Glutamatergic neuron (in vitro differentiated cells): Measurements from ENCODE around the gene CPB2. TPM values are rescaled to one million over a fixed set of nuclear protein-coding genes. Genes with fewer than 3 reads are reported as not detected.
A peak's percentile ranks its signal among the peaks of the same experiment; 100 is the strongest.

Source experiments
- DNase-seq: peaks from one replicate; pipeline ENCODE4 v3.0.0; 2022
- H3K27ac Mint-ChIP-seq: one replicate; pipeline ENCODE4 v1.8.0; 2020; ENCODE audit warnings: mild to moderate bottlenecking, mixed read lengths, inconsistent platforms; ENCODE audit not compliant: unreplicated experiment
- H3K27me3 Mint-ChIP-seq: one replicate; pipeline ENCODE4 v1.8.0; 2020; ENCODE audit warnings: mild to moderate bottlenecking, moderate library complexity, mixed read lengths, inconsistent platforms; ENCODE audit not compliant: unreplicated experiment
- H3K36me3 Mint-ChIP-seq: one replicate; pipeline ENCODE4 v1.8.0; 2020; ENCODE audit warnings: mild to moderate bottlenecking, mixed read lengths, inconsistent platforms; ENCODE audit not compliant: unreplicated experiment
- H3K4me1 Mint-ChIP-seq: one replicate; pipeline ENCODE4 v1.8.0; 2020; ENCODE audit warnings: mild to moderate bottlenecking, low read depth, mixed read lengths, inconsistent platforms; ENCODE audit not compliant: unreplicated experiment
- H3K4me3 Mint-ChIP-seq: one replicate; pipeline ENCODE4 v1.8.0; 2020; ENCODE audit warnings: mild to moderate bottlenecking, mixed read lengths, inconsistent platforms; ENCODE audit not compliant: unreplicated experiment
- H3K9me3 Mint-ChIP-seq: one replicate; pipeline ENCODE4 v1.8.0; 2020; ENCODE audit warnings: mild to moderate bottlenecking, moderate library complexity, mixed read lengths, inconsistent platforms; ENCODE audit not compliant: unreplicated experiment
- total RNA-seq: library from RNA; stranded (reverse); fragmentation: NEBNext Ultra II Directional; extraction: Animal tissue kit (Norgen Biotek cat#: 25700); gene quantifications from one replicate; pipeline ENCODE4 v1.2.1, GENCODE V29; 2021; ENCODE audit not compliant: unreplicated experiment
- TF ChIP-seq, protein P1 (sequence below): fragments of 200-600 bp; sonication (generic); IDR thresholded peaks from one replicate; pipeline ENCODE4 v1.5.0; 2021; ENCODE audit not compliant: partially characterized antibody, unreplicated experiment

CPB2 gene
- total RNA-seq, 1 donor from 2014 or later = not detected

DNA sequence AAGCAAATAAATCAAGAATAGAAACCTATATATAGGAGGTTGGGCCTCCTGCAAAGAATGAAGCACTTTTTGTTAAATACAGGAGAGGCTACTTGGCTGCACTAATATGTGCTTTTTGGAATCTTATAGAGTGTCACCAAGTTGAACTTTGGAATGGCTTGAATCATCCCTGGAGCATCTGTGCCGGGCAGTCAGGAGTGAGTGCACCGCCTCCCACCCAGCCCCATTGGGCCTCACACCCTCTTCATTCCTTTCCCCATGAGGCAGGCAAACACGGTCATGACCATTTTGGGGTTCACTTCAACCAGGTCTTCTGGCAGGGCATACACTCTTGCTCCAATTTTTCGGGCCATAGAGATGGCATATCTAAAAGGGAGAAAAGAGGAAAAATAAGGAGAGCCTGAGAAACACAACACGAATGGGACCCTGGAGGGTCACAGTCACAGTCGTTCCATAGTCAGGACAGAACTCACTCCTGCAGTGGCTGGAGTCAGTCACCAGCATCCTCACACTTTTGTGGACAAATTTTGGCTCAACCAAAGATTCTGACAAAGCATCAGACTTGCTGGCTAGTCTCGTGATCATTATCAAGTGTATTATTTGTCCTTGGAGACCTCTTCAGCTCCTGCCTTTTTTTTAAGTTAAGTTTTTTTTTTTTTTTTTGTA, 22.7 kb upstream of the CPB2 start:
- Mint-ChIP-seq H3K4me1 (no peaks in the 10 kb centered on the region), H3K27ac (no peak overlapping the region), H3K4me3 (no peak overlapping the region), H3K36me3 (no peaks in the 10 kb centered on the region), H3K27me3 (no peaks in the 10 kb centered on the region), H3K9me3 (no peaks in the 10 kb centered on the region)
- no peak for DNase-seq
- TF ChIP-seq, protein P1, sequence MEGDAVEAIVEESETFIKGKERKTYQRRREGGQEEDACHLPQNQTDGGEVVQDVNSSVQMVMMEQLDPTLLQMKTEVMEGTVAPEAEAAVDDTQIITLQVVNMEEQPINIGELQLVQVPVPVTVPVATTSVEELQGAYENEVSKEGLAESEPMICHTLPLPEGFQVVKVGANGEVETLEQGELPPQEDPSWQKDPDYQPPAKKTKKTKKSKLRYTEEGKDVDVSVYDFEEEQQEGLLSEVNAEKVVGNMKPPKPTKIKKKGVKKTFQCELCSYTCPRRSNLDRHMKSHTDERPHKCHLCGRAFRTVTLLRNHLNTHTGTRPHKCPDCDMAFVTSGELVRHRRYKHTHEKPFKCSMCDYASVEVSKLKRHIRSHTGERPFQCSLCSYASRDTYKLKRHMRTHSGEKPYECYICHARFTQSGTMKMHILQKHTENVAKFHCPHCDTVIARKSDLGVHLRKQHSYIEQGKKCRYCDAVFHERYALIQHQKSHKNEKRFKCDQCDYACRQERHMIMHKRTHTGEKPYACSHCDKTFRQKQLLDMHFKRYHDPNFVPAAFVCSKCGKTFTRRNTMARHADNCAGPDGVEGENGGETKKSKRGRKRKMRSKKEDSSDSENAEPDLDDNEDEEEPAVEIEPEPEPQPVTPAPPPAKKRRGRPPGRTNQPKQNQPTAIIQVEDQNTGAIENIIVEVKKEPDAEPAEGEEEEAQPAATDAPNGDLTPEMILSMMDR = no peak

DNA sequence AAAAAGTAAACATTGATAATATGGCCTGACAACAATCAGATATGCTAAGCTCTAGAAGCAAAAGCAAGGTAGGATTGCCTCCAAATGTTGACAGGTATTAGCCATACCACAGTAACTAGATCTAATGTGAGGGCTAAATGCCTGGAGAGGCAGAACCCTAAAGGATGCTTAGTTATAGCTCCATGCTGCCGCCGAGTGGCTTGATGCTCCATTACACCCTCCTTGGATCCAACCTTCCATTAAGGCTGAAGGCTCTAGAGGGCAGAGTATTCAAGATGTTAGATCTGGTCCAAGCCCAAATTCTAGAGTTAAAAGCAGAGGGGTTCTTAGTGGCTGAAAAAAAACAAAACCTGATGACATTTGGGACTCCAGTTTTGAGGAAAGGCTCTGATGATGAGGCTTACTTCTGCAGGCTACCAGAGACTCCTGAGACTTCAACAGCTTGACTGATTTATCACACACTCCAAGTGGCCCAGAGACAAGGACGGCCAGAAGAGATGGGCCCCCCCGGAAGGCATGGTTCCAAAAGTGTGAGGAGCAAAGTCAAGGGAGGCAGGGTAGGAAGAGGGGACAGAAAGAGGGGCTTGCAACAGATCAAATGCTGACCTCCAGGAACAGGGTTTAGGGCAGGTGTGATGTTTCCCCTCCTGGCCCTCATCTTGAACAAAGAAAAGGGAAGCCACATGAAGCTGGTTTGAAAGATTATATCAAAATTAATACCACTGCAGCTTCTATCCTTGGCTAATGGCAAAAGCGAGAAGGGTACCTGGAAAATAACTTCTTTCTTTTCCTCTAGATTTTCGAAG, 21.9 kb upstream of the CPB2 start:
- Mint-ChIP-seq H3K27me3 (no peaks in the 10 kb centered on the region), H3K27ac (no peak overlapping the region), H3K9me3 (no peaks in the 10 kb centered on the region), H3K4me1 (no peaks in the 10 kb centered on the region), H3K4me3 (no peak overlapping the region), H3K36me3 (no peaks in the 10 kb centered on the region)
- DNase-seq = peak; percentile 82
- TF ChIP-seq, protein P1 = peak; percentile 76

DNA sequence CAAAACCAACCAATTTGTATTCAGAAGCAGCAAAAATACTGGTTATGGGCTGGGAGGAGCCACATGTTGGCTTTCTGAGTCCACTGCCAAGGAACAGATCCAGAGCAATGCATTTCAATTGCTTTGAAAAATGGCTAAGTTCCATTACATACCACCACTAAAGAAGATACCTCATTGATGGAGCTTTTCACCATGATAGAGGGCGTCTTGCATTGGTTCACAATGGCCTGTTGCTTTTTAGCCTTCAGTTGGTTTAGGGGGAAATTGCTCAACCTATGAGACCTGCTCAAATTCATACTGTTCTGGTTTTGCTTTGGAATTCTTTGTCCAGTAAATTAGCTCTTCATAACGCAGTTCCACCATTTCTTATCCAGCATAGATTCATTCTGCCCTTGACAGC, 21.2 kb upstream of the CPB2 start:
- H3K27ac Mint-ChIP-seq = no peak overlapping the region
- H3K4me3 Mint-ChIP-seq = no peak overlapping the region
- TF ChIP-seq, protein P1 = no peak
- no peaks in the 10 kb centered on the region for H3K4me1 Mint-ChIP-seq
- no peaks in the 10 kb centered on the region for H3K9me3 Mint-ChIP-seq
- DNase-seq = no peak
- H3K27me3 Mint-ChIP-seq = no peaks in the 10 kb centered on the region
- no peaks in the 10 kb centered on the region for H3K36me3 Mint-ChIP-seq

DNA sequence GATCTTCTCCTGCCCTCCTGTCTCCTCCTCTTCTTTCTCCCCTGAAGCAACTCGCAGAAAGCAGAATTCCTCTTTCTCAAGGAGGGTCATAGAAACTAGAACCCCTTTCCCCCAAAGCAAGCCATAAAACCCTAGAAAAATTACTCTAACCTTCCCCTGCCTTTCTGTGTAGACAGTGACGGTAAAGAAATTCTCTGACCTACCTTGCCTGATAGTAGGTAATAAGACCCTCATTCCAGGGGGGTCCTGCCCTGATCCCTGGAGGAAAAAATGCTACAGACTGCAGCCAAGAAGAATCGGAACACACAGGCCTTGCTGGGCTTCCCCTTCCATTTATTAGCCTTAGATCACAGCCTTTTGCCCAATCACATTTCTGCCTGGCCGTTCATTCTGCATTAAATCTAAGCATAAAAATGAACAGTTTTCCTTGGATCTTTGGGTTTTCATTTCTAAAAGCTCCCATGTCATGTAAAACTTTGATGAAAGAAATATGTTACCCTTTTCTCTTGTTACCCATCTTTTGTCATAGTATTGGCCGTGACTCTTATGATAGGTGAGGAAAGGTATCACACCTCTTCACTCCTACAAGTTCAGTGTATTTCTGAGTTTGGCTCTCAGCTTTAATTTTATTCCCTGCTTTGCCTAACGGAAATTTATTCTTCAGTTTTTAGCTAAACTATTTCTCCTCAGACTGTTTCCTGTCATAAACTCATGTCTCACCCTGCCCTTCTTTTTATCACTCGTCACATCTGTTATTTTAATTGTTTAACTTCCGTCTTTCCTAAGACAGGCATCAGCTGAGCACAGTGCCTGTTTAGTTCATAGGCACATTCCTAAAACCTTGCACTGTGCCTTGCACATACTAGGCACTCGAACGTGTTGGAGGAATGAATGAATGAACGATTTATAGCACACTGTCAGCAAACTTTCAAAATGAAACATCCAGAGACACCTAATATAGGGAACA, 20.4 kb upstream of the CPB2 start:
- H3K4me3 Mint-ChIP-seq = no peak overlapping the region
- H3K9me3 Mint-ChIP-seq = no peaks in the 10 kb centered on the region
- DNase-seq = no peak
- TF ChIP-seq, protein P1 = no peak
- H3K36me3 Mint-ChIP-seq = no peaks in the 10 kb centered on the region
- no peaks in the 10 kb centered on the region for H3K27me3 Mint-ChIP-seq
- H3K27ac Mint-ChIP-seq = no peak overlapping the region
- H3K4me1 Mint-ChIP-seq = no peaks in the 10 kb centered on the region
